Measurements from ENCODE around the gene ATP8A2.

Gene ATP8A2

GRCh38 chr13:25933520-25933919, 561.7 kb downstream of the ATP8A2 start:
- no peaks in the 10 kb centered on the region for H3K36me3 ChIP-seq

GRCh38 chr13:25934127-25934526, 562.4 kb downstream of the ATP8A2 start:
- Histone ChIP-seq H3K4me3 (ENCODE audit: low read depth in 1 of 2, low read length in 1 of 2) (no peak overlapping the region), H3K27me3 (no peaks in the 10 kb centered on the region), H3K4me1 (ENCODE audit: control insufficient read depth in 1 of 2, insufficient read depth in 1 of 2, low read depth in 1 of 2, low read length in 1 of 2) (no peaks in the 10 kb centered on the region), H3K9me3 (no peaks in the 10 kb centered on the region), H3K36me3 (no peaks in the 10 kb centered on the region), H3K27ac (no peak overlapping the region)
- no peak for TF ChIP-seq CTCF (IDR thresholded peaks at IDR 0.05)

More at GRCh38 chr13:25933520-25933919, 561.7 kb downstream of the ATP8A2 start:
- Histone ChIP-seq H3K27me3 (no peaks in the 10 kb centered on the region), H3K9me3 (no peaks in the 10 kb centered on the region), H3K4me1 (ENCODE audit: control insufficient read depth in 1 of 2, insufficient read depth in 1 of 2, low read depth in 1 of 2, low read length in 1 of 2) (no peaks in the 10 kb centered on the region), H3K27ac (no peak overlapping the region), H3K4me3 (ENCODE audit: low read depth in 1 of 2, low read length in 1 of 2) (no peak overlapping the region)
- no peak for TF ChIP-seq CTCF (IDR thresholded peaks at IDR 0.05)

GRCh38 chr13:25939961-25940687, 568.4 kb downstream of the ATP8A2 start:
- H3K36me3 ChIP-seq: no peaks in the 10 kb centered on the region
- no peaks in the 10 kb centered on the region for H3K27me3 ChIP-seq
- TF ChIP-seq CTCF (IDR thresholded peaks at IDR 0.05): no peak
- H3K4me3 ChIP-seq (ENCODE audit: low read depth in 1 of 2, low read length in 1 of 2): no peak overlapping the region
- no peaks in the 10 kb centered on the region for H3K9me3 ChIP-seq
- no peaks in the 10 kb centered on the region for H3K4me1 ChIP-seq (ENCODE audit: control insufficient read depth in 1 of 2, insufficient read depth in 1 of 2, low read depth in 1 of 2, low read length in 1 of 2)
- H3K27ac ChIP-seq: no peak overlapping the region

GRCh38 chr13:25943081-25943480, 571.3 kb downstream of the ATP8A2 start:
- no peaks in the 10 kb centered on the region for H3K36me3 ChIP-seq
- no peaks in the 10 kb centered on the region for H3K4me1 ChIP-seq (ENCODE audit: control insufficient read depth in 1 of 2, insufficient read depth in 1 of 2, low read depth in 1 of 2, low read length in 1 of 2)
- TF ChIP-seq CTCF (IDR thresholded peaks at IDR 0.05): no peak
- no peaks in the 10 kb centered on the region for H3K9me3 ChIP-seq
- H3K4me3 ChIP-seq (ENCODE audit: low read depth in 1 of 2, low read length in 1 of 2): no peak overlapping the region
- H3K27ac ChIP-seq: no peak overlapping the region
- H3K27me3 ChIP-seq: no peaks in the 10 kb centered on the region

- Histone ChIP-seq H3K27me3 (no peaks in the 10 kb centered on the region), H3K4me3 (ENCODE audit: low read depth in 1 of 2, low read length in 1 of 2) (no peak overlapping the region), H3K36me3 (no peaks in the 10 kb centered on the region), H3K9me3 (no peaks in the 10 kb centered on the region), H3K27ac (no peak overlapping the region), H3K4me1 (ENCODE audit: control insufficient read depth in 1 of 2, insufficient read depth in 1 of 2, low read depth in 1 of 2, low read length in 1 of 2) (no peaks in the 10 kb centered on the region)
- no peak for TF ChIP-seq CTCF (IDR thresholded peaks at IDR 0.05)
Measured at GRCh38 chr13:25943658-25944057, 571.9 kb downstream of the ATP8A2 start.

Measured in neutrophil (primary cell).